ENCODE results near the gene MYBBP1A. TPM values are rescaled to one million over a fixed set of nuclear protein-coding genes. Genes with fewer than 3 reads are reported as not detected.

The MYBBP1A gene
- total and polyA plus RNA-seq, 2 of the 4 experiments (the other 2 are of a cell fraction), result 22.6 to 45.9 TPM

DNA sequence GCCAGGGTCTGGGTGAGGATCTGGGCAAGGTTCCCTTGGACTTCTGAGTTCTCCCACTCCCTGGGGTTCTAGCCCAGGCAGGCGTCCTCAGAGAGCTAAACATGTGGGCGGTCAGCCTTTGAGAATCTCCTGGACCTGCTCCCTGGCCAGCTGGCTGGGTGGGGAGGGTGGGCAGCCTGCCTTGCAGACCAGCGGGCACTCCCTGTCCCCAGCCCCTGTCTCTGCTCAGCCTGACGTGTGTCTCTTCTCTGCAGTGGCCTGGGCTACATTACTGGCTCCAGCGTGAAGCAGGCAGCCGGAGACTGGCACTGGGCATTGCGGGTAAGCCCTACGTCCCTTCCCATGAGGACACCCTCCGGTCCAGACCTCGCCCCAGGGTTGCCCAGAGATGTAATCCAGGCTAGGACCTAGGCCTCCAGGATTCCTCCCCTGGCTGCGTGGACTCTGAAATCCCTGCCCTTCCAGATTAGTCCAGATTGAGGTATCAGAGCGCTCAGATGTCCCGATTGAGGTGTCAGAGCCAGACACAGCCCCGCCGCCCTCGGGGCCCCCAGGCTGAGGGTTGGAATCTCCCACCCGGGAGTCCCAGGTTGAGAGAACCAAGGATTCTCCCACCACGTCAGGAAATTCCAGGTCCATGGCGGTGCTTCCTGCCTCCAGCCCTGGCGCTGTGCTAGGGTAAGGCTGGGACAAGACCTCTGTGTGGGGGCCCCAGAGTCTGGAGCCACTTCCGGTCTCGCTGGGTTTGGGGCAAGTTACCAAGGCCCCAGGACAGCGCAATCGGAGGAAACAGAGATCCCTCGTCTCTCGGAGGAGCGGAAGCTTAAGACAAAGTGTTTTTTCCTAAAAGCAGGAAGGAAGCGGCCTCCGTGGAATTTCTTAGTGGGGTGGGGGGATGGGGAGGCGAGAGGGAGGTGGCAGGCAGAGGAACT lies 24.1 kb downstream of the MYBBP1A start:
- in situ Hi-C loops (cut with MboI; ENCODE audit: low sequenced_read_pairs), result no loop called here
- H3K9me1 ChIP-seq (ENCODE audit: insufficient read depth, low read length), result no peaks in the 10 kb centered on the region
- 66% methylated on average over 16 of the region's 30 CpGs; no CpG with 5 or more reads in 1 of the 2 experiments for WGBS, 2 experiments (ENCODE audit: extremely low coverage in 2 of 2, insufficient read length in 1 of 2)
- intact Hi-C loops (cut with micrococcal nuclease), result no loop called here
- H3K9me3 ChIP-seq (ENCODE audit: control insufficient read depth, insufficient read depth, low read length), result no peaks in the 10 kb centered on the region
- no peak overlapping the region for H4K91ac ChIP-seq (ENCODE audit: insufficient read depth, low read depth, low read length)
- no peak overlapping the region for H4K5ac ChIP-seq (ENCODE audit: low read depth, low read length)
- H3K18ac ChIP-seq (ENCODE audit: low read depth, low read length), result no peak overlapping the region
- no peak for ATAC-seq (ENCODE audit: low read depth)
- H3K4me3 ChIP-seq (ENCODE audit: insufficient read depth, low read depth, low read length), result no peak overlapping the region
- no peaks in the 10 kb centered on the region for H3K4me1 ChIP-seq (ENCODE audit: control insufficient read depth, insufficient read depth, low read length)
- peak overlapping the region; percentile 32 for H2AFZ ChIP-seq (replicated peaks; ENCODE audit: low read length, poor library complexity)
- H3K79me1 ChIP-seq (ENCODE audit: low read depth in 1 of 2, low read length in 2 of 2), result no peaks in the 10 kb centered on the region
- POLR2A ChIA-PET (ENCODE audit: unreplicated experiment), result no interaction called here
- H2AK9ac ChIP-seq (replicated peaks; ENCODE audit: low read depth, low read length, poor library complexity), result peak overlapping the region; percentile 42
- no TSS peak for BruUV-seq (replicated peaks)
- DNase-seq, result no peak
- H3K23ac ChIP-seq (ENCODE audit: low read depth, low read length), result no peak overlapping the region
- no peak overlapping the region for H3K56ac ChIP-seq (ENCODE audit: extremely low read depth, insufficient read depth, low read length)
- dilution Hi-C loops (cut with HindIII; ENCODE audit: low sequenced_read_pairs, unreplicated experiment), result no loop called here
- no peak overlapping the region for H2AK5ac ChIP-seq (ENCODE audit: low read depth, low read length)
- CTCF ChIA-PET, result no interaction called here
- H3K4ac ChIP-seq (ENCODE audit: low read depth, low read length), result no peak overlapping the region
- H3K9ac ChIP-seq (ENCODE audit: low read depth, low read length), result no peak overlapping the region
- no peak overlapping the region for H2BK5ac ChIP-seq (ENCODE audit: low read depth, low read length, poor library complexity, severe bottlenecking)
- no peak overlapping the region for H2BK120ac ChIP-seq (ENCODE audit: low read depth, low read length)
- H3K36me3 ChIP-seq (ENCODE audit: control insufficient read depth, insufficient read depth, low read length), result no peaks in the 10 kb centered on the region
- no peak overlapping the region for H3K14ac ChIP-seq (replicated peaks; ENCODE audit: low read depth, low read length)
- no peak overlapping the region for H2BK15ac ChIP-seq (ENCODE audit: low read depth, low read length)
- no peak overlapping the region for H3K27ac ChIP-seq (ENCODE audit: insufficient read depth, low read length)
- H4K20me1 ChIP-seq (ENCODE audit: insufficient read depth, low read length), result no peaks in the 10 kb centered on the region
- H3K4me2 ChIP-seq (ENCODE audit: low read depth, low read length), result no peak overlapping the region
- no peak overlapping the region for H4K8ac ChIP-seq (ENCODE audit: low read depth in 2 of 2, low read length in 2 of 2)
- peaks cover 25% of the 10 kb centered on the region for H3K27me3 ChIP-seq (ENCODE audit: control insufficient read depth, insufficient read depth, low read length)
- H2BK20ac ChIP-seq (ENCODE audit: low read depth, low read length), result no peak overlapping the region
- TF ChIP-seq MAZ (IDR thresholded peaks at IDR 0.05; ENCODE audit: borderline replicate concordance, low read depth, low read length), result no peak
- TF ChIP-seq MAFK (IDR thresholded peaks at IDR 0.05; ENCODE audit: low read depth, low read length), result no peak
- TF ChIP-seq RFX5 (IDR thresholded peaks at IDR 0.05; ENCODE audit: low read depth, low read length), result no peak
- TF ChIP-seq, protein P1, sequence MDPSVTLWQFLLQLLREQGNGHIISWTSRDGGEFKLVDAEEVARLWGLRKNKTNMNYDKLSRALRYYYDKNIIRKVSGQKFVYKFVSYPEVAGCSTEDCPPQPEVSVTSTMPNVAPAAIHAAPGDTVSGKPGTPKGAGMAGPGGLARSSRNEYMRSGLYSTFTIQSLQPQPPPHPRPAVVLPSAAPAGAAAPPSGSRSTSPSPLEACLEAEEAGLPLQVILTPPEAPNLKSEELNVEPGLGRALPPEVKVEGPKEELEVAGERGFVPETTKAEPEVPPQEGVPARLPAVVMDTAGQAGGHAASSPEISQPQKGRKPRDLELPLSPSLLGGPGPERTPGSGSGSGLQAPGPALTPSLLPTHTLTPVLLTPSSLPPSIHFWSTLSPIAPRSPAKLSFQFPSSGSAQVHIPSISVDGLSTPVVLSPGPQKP (IDR thresholded peaks at IDR 0.05; ENCODE audit: borderline replicate concordance, low read depth, low read length), result no peak
- TF ChIP-seq CHD1 (IDR thresholded peaks at IDR 0.05; ENCODE audit: low read depth, low read length), result no peak
- TF ChIP-seq RAD21 (IDR thresholded peaks at IDR 0.05; ENCODE audit: low read length), result no peak
- no peak for TF ChIP-seq RCOR1 (IDR thresholded peaks at IDR 0.05; ENCODE audit: insufficient replicate concordance, low read length)
- no peak for TF ChIP-seq SMC3 (IDR thresholded peaks at IDR 0.05; ENCODE audit: low read depth, low read length)
- TF ChIP-seq, protein P2, sequence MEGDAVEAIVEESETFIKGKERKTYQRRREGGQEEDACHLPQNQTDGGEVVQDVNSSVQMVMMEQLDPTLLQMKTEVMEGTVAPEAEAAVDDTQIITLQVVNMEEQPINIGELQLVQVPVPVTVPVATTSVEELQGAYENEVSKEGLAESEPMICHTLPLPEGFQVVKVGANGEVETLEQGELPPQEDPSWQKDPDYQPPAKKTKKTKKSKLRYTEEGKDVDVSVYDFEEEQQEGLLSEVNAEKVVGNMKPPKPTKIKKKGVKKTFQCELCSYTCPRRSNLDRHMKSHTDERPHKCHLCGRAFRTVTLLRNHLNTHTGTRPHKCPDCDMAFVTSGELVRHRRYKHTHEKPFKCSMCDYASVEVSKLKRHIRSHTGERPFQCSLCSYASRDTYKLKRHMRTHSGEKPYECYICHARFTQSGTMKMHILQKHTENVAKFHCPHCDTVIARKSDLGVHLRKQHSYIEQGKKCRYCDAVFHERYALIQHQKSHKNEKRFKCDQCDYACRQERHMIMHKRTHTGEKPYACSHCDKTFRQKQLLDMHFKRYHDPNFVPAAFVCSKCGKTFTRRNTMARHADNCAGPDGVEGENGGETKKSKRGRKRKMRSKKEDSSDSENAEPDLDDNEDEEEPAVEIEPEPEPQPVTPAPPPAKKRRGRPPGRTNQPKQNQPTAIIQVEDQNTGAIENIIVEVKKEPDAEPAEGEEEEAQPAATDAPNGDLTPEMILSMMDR (conservative IDR thresholded peaks at IDR 0.05; ENCODE audit: low read depth, low read length), result no peak
- TF ChIP-seq POLR2A (IDR thresholded peaks at IDR 0.05; ENCODE audit: low read depth, low read length), result no peak
- TF ChIP-seq CEBPB (IDR thresholded peaks at IDR 0.05; ENCODE audit: low read depth, low read length), result no peak
- TF ChIP-seq FOS (IDR thresholded peaks at IDR 0.05; ENCODE audit: low read depth, low read length), result no peak
- TF ChIP-seq BHLHE40 (IDR thresholded peaks at IDR 0.05; ENCODE audit: low read depth, low read length), result no peak
- no peak for TF ChIP-seq MXI1 (IDR thresholded peaks at IDR 0.05; ENCODE audit: borderline replicate concordance, low read depth, low read length)
- TF ChIP-seq, protein P3, sequence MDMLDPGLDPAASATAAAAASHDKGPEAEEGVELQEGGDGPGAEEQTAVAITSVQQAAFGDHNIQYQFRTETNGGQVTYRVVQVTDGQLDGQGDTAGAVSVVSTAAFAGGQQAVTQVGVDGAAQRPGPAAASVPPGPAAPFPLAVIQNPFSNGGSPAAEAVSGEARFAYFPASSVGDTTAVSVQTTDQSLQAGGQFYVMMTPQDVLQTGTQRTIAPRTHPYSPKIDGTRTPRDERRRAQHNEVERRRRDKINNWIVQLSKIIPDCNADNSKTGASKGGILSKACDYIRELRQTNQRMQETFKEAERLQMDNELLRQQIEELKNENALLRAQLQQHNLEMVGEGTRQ (IDR thresholded peaks at IDR 0.05; ENCODE audit: low read depth, low read length), result no peak
